Thoracic aorta (tissue), 2 donors: ENCODE results near the gene ACOT12. TPM values are rescaled to one million over a fixed set of nuclear protein-coding genes. Genes with fewer than 3 reads are reported as not detected.

Source experiments
- ATAC-seq: fragments of 150-250 bp; one replicate; pipeline ENCODE4 v1.8.0; 2017; ENCODE audit warnings: low read depth; ENCODE audit not compliant: insufficient number of reproducible peaks, low FRiP score
- DNase-seq: peaks from one replicate; pipeline ENCODE4 v3.0.0-alpha.2; 2020; ENCODE audit warnings: low spot score
- H3K27ac ChIP-seq, 2 donors: fragments of 200-600 bp; sonication (generic); 1 replicate in 1 of 2; 2 replicates in 1 of 2; pipeline ENCODE4 v1.5.1; 2016; ENCODE audit warnings: mild to moderate bottlenecking in 2 of 2, moderate library complexity in 2 of 2
- H3K27me3 ChIP-seq: fragments of 200-600 bp; sonication (generic); replicated peaks from 2 replicates; pipeline ENCODE4 v1.6.0; 2016; ENCODE audit warnings: mild to moderate bottlenecking; ENCODE audit not compliant: insufficient read depth
- H3K36me3 ChIP-seq: fragments of 200-600 bp; sonication (generic); one replicate; pipeline ENCODE4 v1.5.1; 2016
- H3K4me1 ChIP-seq, 2 donors: fragments of 200-600 bp; sonication (generic); 1 replicate in 1 of 2; 2 replicates in 1 of 2; pipeline versions ENCODE4 v1.5.1 to v1.6.0; 2016; ENCODE audit warnings: low read depth in 2 of 2, mild to moderate bottlenecking in 1 of 2; ENCODE audit not compliant: control insufficient read depth in 1 of 2
- H3K4me3 ChIP-seq: fragments of 200-600 bp; sonication (generic); 2 replicates; pipeline ENCODE4 v1.5.1; 2016; ENCODE audit warnings: mild to moderate bottlenecking
- H3K9me3 ChIP-seq: fragments of 200-600 bp; sonication (generic); 2 replicates; pipeline ENCODE4 v1.5.1; 2016
- total RNA-seq, 2 donors: library from RNA; depleted of rRNA; stranded (reverse); fragments of >200 nt; gene quantifications; one replicate each; pipeline versions ENCODE4 v1.1.0 to v1.2.3, GENCODE V29; 2016
- TF ChIP-seq, protein P1 (sequence below): fragments of 200-600 bp; sonication (generic); IDR thresholded peaks from one replicate; pipeline ENCODE4 v1.5.1; 2019; ENCODE audit warnings: antibody characterized with exemption

ACOT12 gene
- total RNA-seq, 2 donors from 2014 or later, result 2.3 TPM; not detected in 1

DNA sequence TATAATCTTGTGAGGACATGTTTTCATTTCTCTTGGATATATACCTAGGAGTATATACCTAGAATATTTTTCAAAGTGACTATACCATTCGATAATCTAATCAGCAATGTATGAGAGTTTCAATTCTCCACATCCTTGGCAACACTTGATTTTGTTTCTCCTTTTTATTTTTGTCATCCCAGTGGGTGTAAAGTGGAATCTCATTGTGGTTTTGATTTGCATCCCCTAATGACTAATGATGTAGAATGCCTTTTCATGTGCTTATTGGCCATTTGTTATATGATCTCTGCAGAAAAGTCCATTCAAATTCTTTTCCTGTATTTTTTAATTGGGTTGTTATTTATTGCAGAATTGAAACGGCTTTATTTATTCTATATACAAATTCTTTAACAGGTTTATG lies 77.4 kb downstream of the ACOT12 start:
- no peaks in the 10 kb centered on the region for H3K4me1 ChIP-seq
- DNase-seq (no peak), ATAC-seq (no peak)
- H3K4me3 ChIP-seq, result no peak overlapping the region
- no peaks in the 10 kb centered on the region for H3K27me3 ChIP-seq
- TF ChIP-seq, protein P1, sequence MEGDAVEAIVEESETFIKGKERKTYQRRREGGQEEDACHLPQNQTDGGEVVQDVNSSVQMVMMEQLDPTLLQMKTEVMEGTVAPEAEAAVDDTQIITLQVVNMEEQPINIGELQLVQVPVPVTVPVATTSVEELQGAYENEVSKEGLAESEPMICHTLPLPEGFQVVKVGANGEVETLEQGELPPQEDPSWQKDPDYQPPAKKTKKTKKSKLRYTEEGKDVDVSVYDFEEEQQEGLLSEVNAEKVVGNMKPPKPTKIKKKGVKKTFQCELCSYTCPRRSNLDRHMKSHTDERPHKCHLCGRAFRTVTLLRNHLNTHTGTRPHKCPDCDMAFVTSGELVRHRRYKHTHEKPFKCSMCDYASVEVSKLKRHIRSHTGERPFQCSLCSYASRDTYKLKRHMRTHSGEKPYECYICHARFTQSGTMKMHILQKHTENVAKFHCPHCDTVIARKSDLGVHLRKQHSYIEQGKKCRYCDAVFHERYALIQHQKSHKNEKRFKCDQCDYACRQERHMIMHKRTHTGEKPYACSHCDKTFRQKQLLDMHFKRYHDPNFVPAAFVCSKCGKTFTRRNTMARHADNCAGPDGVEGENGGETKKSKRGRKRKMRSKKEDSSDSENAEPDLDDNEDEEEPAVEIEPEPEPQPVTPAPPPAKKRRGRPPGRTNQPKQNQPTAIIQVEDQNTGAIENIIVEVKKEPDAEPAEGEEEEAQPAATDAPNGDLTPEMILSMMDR, result no peak
- peaks cover 16% of the 10 kb centered on the region for H3K36me3 ChIP-seq
- no peak overlapping the region for H3K27ac ChIP-seq
- H3K9me3 ChIP-seq, result no peaks in the 10 kb centered on the region

DNA sequence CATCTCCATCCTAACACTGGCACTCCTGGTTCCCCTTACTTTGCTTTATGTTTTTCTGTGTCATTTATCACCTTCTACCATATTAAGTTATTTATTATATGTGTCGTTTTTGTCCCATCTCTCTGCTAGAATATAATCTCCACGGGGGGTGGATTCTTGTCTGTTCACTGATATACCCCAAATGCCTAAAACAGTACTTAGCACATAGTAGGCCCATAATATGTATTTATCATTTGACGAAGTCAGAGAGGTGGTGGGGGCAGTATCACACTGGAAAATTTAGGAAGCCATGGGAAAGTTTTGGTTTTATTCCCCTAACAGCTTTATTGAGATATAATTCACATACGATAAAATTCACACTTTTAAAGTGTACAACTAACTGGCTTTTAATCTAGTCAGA lies 78.1 kb downstream of the ACOT12 start:
- Histone ChIP-seq H3K9me3 (no peaks in the 10 kb centered on the region), H3K4me1 (no peaks in the 10 kb centered on the region), H3K36me3 (peaks cover 23% of the 10 kb centered on the region), H3K27me3 (no peaks in the 10 kb centered on the region), H3K4me3 (no peak overlapping the region), H3K27ac (no peak overlapping the region)
- DNase-seq, result no peak
- no peak for ATAC-seq
- TF ChIP-seq, protein P1, result no peak

DNA sequence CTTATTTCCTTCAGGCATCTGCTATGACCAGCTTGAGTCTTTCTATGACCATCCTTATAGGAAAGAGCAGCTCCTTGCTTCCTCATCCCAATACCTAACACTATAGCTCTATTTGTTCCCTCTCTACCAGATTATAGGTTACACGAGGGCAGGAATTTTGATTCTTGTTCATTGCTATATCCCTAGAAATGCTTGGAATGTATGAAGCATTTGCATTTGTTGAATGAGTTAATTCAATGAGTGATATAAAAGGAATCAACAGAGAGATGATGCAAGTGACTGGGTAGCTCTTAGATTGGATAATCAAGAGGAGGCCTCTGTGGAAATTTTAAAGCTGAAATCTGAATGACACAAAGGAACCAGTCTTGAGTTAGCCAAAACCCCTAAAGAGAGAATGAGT lies 78.6 kb downstream of the ACOT12 start:
- Histone ChIP-seq H3K4me1 (no peaks in the 10 kb centered on the region), H3K9me3 (no peaks in the 10 kb centered on the region), H3K36me3 (peaks cover 28% of the 10 kb centered on the region), H3K27ac (no peak overlapping the region), H3K4me3 (no peak overlapping the region), H3K27me3 (no peaks in the 10 kb centered on the region)
- TF ChIP-seq, protein P1, result no peak
- DNase-seq (no peak), ATAC-seq (no peak)

DNA sequence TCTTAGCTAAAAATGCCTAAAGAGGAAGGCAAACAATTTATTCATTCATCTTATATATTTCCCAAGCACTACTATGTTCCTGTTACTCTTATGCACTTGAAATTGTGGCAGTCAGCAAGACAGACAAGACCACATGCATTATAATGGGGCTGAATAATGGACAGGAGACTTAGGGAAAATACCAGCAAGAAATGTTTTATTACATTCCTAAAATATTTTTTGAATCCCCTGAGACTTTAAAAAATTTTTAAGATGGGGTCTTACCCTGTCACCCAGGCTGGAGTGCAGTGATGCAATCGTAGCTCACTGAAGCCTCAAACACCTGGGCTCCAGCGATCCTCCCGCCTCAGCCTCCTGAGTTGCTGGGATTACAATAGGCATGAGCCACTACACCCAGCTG lies 79.4 kb downstream of the ACOT12 start:
- Histone ChIP-seq H3K36me3 (peaks cover 31% of the 10 kb centered on the region), H3K27me3 (no peaks in the 10 kb centered on the region), H3K9me3 (no peaks in the 10 kb centered on the region), H3K27ac (no peak overlapping the region), H3K4me1 (no peaks in the 10 kb centered on the region), H3K4me3 (no peak overlapping the region)
- TF ChIP-seq, protein P1, result no peak
- no peak for DNase-seq
- ATAC-seq, result no peak

DNA sequence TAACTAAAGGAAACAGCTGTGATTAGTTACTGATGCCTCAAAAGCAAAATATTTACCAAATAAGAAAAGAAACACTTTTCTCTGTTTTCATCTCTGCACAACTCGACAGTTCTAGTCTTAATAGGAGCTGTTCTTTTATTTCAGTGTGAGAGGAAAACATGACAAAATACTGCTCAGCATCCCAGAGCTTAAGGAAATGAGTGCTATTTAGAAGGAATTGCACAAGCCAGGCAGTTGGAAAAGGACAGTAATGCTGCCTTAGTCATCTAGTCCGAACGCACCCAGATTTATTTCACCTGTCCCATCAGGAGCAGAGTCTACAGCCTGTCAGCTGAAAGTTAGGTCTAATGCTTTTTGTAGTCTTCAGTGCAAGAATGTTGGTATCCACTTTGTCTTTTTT lies 80.2 kb downstream of the ACOT12 start:
- ATAC-seq, result no peak
- Histone ChIP-seq H3K9me3 (no peaks in the 10 kb centered on the region), H3K27ac (no peak overlapping the region), H3K27me3 (no peaks in the 10 kb centered on the region), H3K4me1 (no peaks in the 10 kb centered on the region), H3K36me3 (peaks cover 34% of the 10 kb centered on the region), H3K4me3 (no peak overlapping the region)
- TF ChIP-seq, protein P1, result no peak
- DNase-seq, result no peak
